Stimulated activated CD4-positive, alpha-beta T cell treated with anti-CD3 and anti-CD28 coated beads, Interleukin-1b, Interleukin-23, amount 100 ng/mL, for 1 hour (primary cell): ENCODE data around the gene MAL.
"Not testable (repeated sequence)": the region's sequence is repeated elsewhere in the genome, so short reads cannot be mapped to it uniquely, and the experiment has no call there.

Source experiments
- DNase-seq, 2 donors: peaks; one replicate each; pipeline ENCODE4 v3.0.0-alpha.2; 2020; ENCODE audit warnings: low read depth in 2 of 2

MAL gene

GRCh38 chr2:95098273-95098672 is 72.8 kb downstream of the MAL start:
- DNase-seq = not testable (repeated sequence)

GRCh38 chr2:95099910-95100309 is 74.4 kb downstream of the MAL start:
- DNase-seq = no peak
